H1 (cell line): ENCODE measurements around the gene SGPP2. TPM values are rescaled to one million over a fixed set of nuclear protein-coding genes. Genes with fewer than 3 reads are reported as not detected.

Experiments
- CTCF ChIA-PET: fragments of 300-600 bp; sonication (Branson Sonifier 250); formaldehyde crosslinking; loops from one replicate; lab custom pipeline; 2021; ENCODE audit not compliant: partially characterized antibody; lab: Charles Lee
- POLR2A ChIA-PET: fragments of 300-600 bp; sonication (Branson Sonifier 250); formaldehyde crosslinking; loops from one replicate; lab custom pipeline; 2021; ENCODE audit warnings: inconsistent platforms; ENCODE audit not compliant: partially characterized antibody; lab: Charles Lee
- DNase-seq, 2 experiments: peaks; one replicate each; pipeline versions ENCODE4 v3.0.0 to v3.0.0-alpha.2; 2010 to 2022; ENCODE audit warnings: low spot score in 2 of 2, low read depth in 1 of 2, mixed read lengths in 1 of 2
- FAIRE-seq: peaks from 2 replicates; lab custom pipeline; 2011; peaks lifted over from hg19 to GRCh38; lab: Jason Lieb, UNC
- H2AFZ ChIP-seq: 2 replicates; pipeline ENCODE4 v1.8.1; 2012; ENCODE audit warnings: low read length, inconsistent platforms
- H2AK5ac ChIP-seq: 2 replicates; pipeline ENCODE4 v1.6.1; 2013; ENCODE audit warnings: low read depth, low read length
- H2BK120ac ChIP-seq: replicated peaks from 2 replicates; pipeline ENCODE3; 2013; ENCODE audit warnings: low read depth, low read length, inconsistent platforms
- H2BK12ac ChIP-seq: 2 replicates; pipeline ENCODE4 v1.6.1; 2013; ENCODE audit warnings: low read depth, low read length
- H2BK15ac ChIP-seq: 2 replicates; pipeline ENCODE4 v1.6.1; 2013; ENCODE audit warnings: low read length
- H2BK20ac ChIP-seq: 2 replicates; pipeline ENCODE4 v1.6.1; 2013; ENCODE audit warnings: low read length
- H2BK5ac ChIP-seq: 2 replicates; pipeline ENCODE4 v1.6.1; 2013; ENCODE audit warnings: low read depth, low read length
- H3K14ac ChIP-seq: 2 replicates; pipeline ENCODE4 v1.6.1; 2013; ENCODE audit warnings: inconsistent platforms; ENCODE audit not compliant: insufficient read length
- H3K18ac ChIP-seq: 2 replicates; pipeline ENCODE4 v1.6.1; 2013; ENCODE audit warnings: low read length; ENCODE audit errors: extremely low read depth
- H3K23ac ChIP-seq: 2 replicates; pipeline ENCODE4 v1.6.1; 2013; ENCODE audit warnings: inconsistent platforms; ENCODE audit not compliant: insufficient read length
- H3K23me2 ChIP-seq: 2 replicates; pipeline ENCODE4 v1.6.1; 2013; ENCODE audit warnings: low read depth, low read length
- H3K27ac ChIP-seq: 2 replicates; pipeline ENCODE4 v1.6.1; 2011; ENCODE audit warnings: low read depth, low read length, inconsistent platforms
- H3K27me3 ChIP-seq, 4 experiments: replicated peaks in 1 of 4; 1 replicate in 1 of 4; 2 replicates in 3 of 4; pipeline versions ENCODE4 v1.6.1 to v1.8.1; 2011 to 2013; ENCODE audit warnings: low read length in 3 of 4, mild to moderate bottlenecking in 3 of 4, inconsistent platforms in 2 of 4, mixed read lengths in 2 of 4, moderate library complexity in 1 of 4; ENCODE audit not compliant: control insufficient read depth in 3 of 4, insufficient read depth in 3 of 4; ENCODE audit errors: extremely low read depth in 1 of 4
- H3K36me3 ChIP-seq, 4 experiments: 2 replicates each; pipeline versions ENCODE4 v1.6.1 to v1.8.1; 2011 to 2013; ENCODE audit warnings: mild to moderate bottlenecking in 4 of 4, low read length in 3 of 4, moderate library complexity in 2 of 4, control low read depth in 1 of 4, inconsistent platforms in 1 of 4; ENCODE audit not compliant: insufficient read depth in 4 of 4, control insufficient read depth in 2 of 4
- H3K4ac ChIP-seq: replicated peaks from 2 replicates; pipeline ENCODE3; 2013; ENCODE audit warnings: low read length, low read depth, mixed read lengths, inconsistent platforms; ENCODE audit not compliant: insufficient read length
- H3K4me1 ChIP-seq, 4 experiments: replicated peaks in 1 of 4; 1 replicate in 1 of 4; 2 replicates in 3 of 4; pipeline versions ENCODE4 v1.6.1 to v1.8.1; 2011 to 2013; ENCODE audit warnings: low read length in 3 of 4, inconsistent platforms in 2 of 4, mixed read lengths in 1 of 4; ENCODE audit not compliant: insufficient read depth in 4 of 4, control insufficient read depth in 3 of 4
- H3K4me2 ChIP-seq, 2 experiments: 2 replicates each; pipeline versions ENCODE4 v1.6.1 to v1.8.1; 2011 to 2013; ENCODE audit warnings: low read depth in 2 of 2, low read length in 2 of 2, control low read depth in 1 of 2, inconsistent platforms in 1 of 2, mild to moderate bottlenecking in 1 of 2; ENCODE audit not compliant: insufficient read depth in 1 of 2
- H3K4me3 ChIP-seq, 4 experiments: fragments of 200-600, 300-600 bp in 1 of 4; sonication (generic), shearing (Covaris generic), sonication (Bioruptor Twin) in 1 of 4; 2 replicates each; pipeline versions ENCODE4 v1.5.1 to v1.8.1; 2011 to 2016; ENCODE audit warnings: low read length in 4 of 4, low read depth in 3 of 4, control low read depth in 2 of 4, inconsistent platforms in 2 of 4, mild to moderate bottlenecking in 2 of 4, mixed read lengths in 1 of 4, moderate library complexity in 1 of 4; ENCODE audit not compliant: insufficient read depth in 2 of 4; ENCODE audit errors: extremely low read depth in 1 of 4
- H3K56ac ChIP-seq: replicated peaks from 2 replicates; pipeline ENCODE3; 2013; ENCODE audit warnings: low read depth, mild to moderate bottlenecking, mixed read lengths, low read length, inconsistent platforms; ENCODE audit not compliant: insufficient read length
- H3K79me1 ChIP-seq: 2 replicates; pipeline ENCODE4 v1.6.1; 2013; ENCODE audit warnings: low read depth, low read length, control low read depth
- H3K79me2 ChIP-seq, 2 experiments: 2 replicates each; pipeline versions ENCODE4 v1.6.1 to v1.8.1; 2012 to 2013; ENCODE audit warnings: low read length in 2 of 2, mild to moderate bottlenecking in 2 of 2, inconsistent platforms in 1 of 2; ENCODE audit not compliant: insufficient read depth in 2 of 2, control insufficient read depth in 1 of 2
- H3K9ac ChIP-seq, 4 experiments: replicated peaks in 1 of 4; 1 replicate in 1 of 4; 2 replicates in 3 of 4; pipeline versions ENCODE4 v1.6.1 to v1.8.1; 2011 to 2013; ENCODE audit warnings: low read depth in 3 of 4, low read length in 3 of 4, control low read depth in 2 of 4, mild to moderate bottlenecking in 2 of 4, moderate library complexity in 2 of 4, inconsistent platforms in 1 of 4; ENCODE audit errors: extremely low read depth in 1 of 4
- H3K9me3 ChIP-seq, 2 experiments: 2 replicates each; pipeline versions ENCODE4 v1.6.1 to v1.8.1; 2012 to 2013; ENCODE audit warnings: mild to moderate bottlenecking in 2 of 2, moderate library complexity in 2 of 2, control low read depth in 1 of 2, inconsistent platforms in 1 of 2, low read depth in 1 of 2, low read length in 1 of 2, mixed read lengths in 1 of 2; ENCODE audit not compliant: insufficient read depth in 2 of 2
- H4K20me1 ChIP-seq, 2 experiments: replicated peaks in 1 of 2; 2 replicates each; pipeline versions ENCODE3 to v1.8.1; 2011 to 2013; ENCODE audit warnings: inconsistent platforms in 2 of 2, low read length in 2 of 2, mild to moderate bottlenecking in 1 of 2; ENCODE audit not compliant: insufficient read depth in 2 of 2, control insufficient read depth in 1 of 2
- H4K5ac ChIP-seq: 2 replicates; pipeline ENCODE4 v1.6.1; 2013; ENCODE audit warnings: low read length, low read depth, mixed read lengths, inconsistent platforms; ENCODE audit not compliant: insufficient read length
- H4K8ac ChIP-seq: 2 replicates; pipeline ENCODE4 v1.8.0; 2013; ENCODE audit warnings: mild to moderate bottlenecking, moderate library complexity, low read length, inconsistent platforms; ENCODE audit not compliant: insufficient read depth; ENCODE audit errors: extremely low read depth
- H4K91ac ChIP-seq: replicated peaks from 2 replicates; pipeline ENCODE3; 2013; ENCODE audit warnings: low read length, mixed read lengths, inconsistent platforms; ENCODE audit not compliant: insufficient read length
- FOSL1 ChIP-seq: IDR thresholded peaks from 2 replicates; pipeline ENCODE4 v1.6.1; 2011; ENCODE audit warnings: mild to moderate bottlenecking, low read depth, low read length, moderate library complexity; ENCODE audit not compliant: insufficient read depth
- POLR2AphosphoS5 ChIP-seq: IDR thresholded peaks from 2 replicates; pipeline ENCODE4 v1.6.1; 2011; ENCODE audit warnings: low read depth, low read length
- WGBS, 2 experiments: shearing (Covaris generic) in 1 of 2; methylation state at CpG; one replicate each; pipeline versions ENCODE4 v1.1.6 to v1.1.7; 2013 to 2015; ENCODE audit warnings: low lambda C conversion rate in 2 of 2, mixed read lengths in 2 of 2, inconsistent platforms in 1 of 2, low coverage in 1 of 2, missing lambda C conversion rate in 1 of 2; ENCODE audit not compliant: insufficient replicate concordance in 2 of 2, insufficient coverage in 1 of 2, insufficient read length in 1 of 2; ENCODE audit errors: extremely low coverage in 1 of 2, missing lambda C conversion rate in 1 of 2; 5-methylcytosine and 5-hydroxymethylcytosine counted together
- polyA plus RNA-seq, 7 experiments: library from polyadenylated mRNA; depleted of rRNA in 3 of 7; stranded (reverse) in 5 of 7; unstranded in 2 of 7; fragments of >200 nt in 5 of 7; fragments of 200-250 nt in 2 of 7; gene quantifications; 1 replicate in 5 of 7; 2 replicates in 1 of 7; 4 replicates in 1 of 7; pipeline versions ENCODE4 v1.2.1 to v1.2.3, GENCODE V29; 2011 to 2013; ENCODE audit warnings: missing spikeins in 2 of 7, mixed read lengths in 2 of 7
- total RNA-seq: library from RNA; stranded (reverse); fragmentation: NEBNext Ultra II Directional; extraction: Animal tissue kit (Norgen Biotek cat#: 25700); gene quantifications from 2 replicates; pipeline ENCODE4 v1.2.1, GENCODE V29; 2021

The SGPP2 gene
- total and polyA plus RNA-seq, 2 of the 8 experiments (the other 6 are each of a cell fraction or from before 2014, with no cell fraction given): 0.29 TPM; not detected in 1

GRCh38 chr2:222563936-222564335, 139.6 kb downstream of the SGPP2 start:
- Histone ChIP-seq H3K18ac (no peak overlapping the region), H3K4me1 (no peaks in the 10 kb centered on the region), H4K20me1 (peaks cover 0 to 4% of the 10 kb centered on the region in 2 experiments), H3K9ac (no peak overlapping the region), H4K5ac (no peak overlapping the region), H4K91ac (no peak overlapping the region), H3K79me2 (no peaks in the 10 kb centered on the region), H3K4me3 (no peak overlapping the region), H3K9me3 (no peaks in the 10 kb centered on the region), H3K56ac (no peak overlapping the region), H3K14ac (no peak overlapping the region), H3K4ac (no peak overlapping the region), H3K4me2 (no peak overlapping the region), H3K36me3 (peaks cover 0 to 5% (median 3%) of the 10 kb centered on the region in 4 experiments; a peak in 3 of 8 replicates), H2BK120ac (no peak overlapping the region)
- ChIA-PET CTCF (interaction anchor here (0.7 to 3.9 kb wide), 4 partner anchors 10 to 260 kb away, joined by 3 to 18 read pairs (median 4); no protein-coding TSS in a partner anchor), POLR2A (no interaction called here)
- no peak for DNase-seq
- WGBS, 2 experiments: 95% methylated on average over 6 of the region's 6 CpGs; no CpG with 5 or more reads in 1 of the 2 experiments
- FAIRE-seq: no peak
- no peak for TF ChIP-seq FOSL1
- 0 out of 2 replicates have a peak, but pooled peaks have one; percentile 38 for TF ChIP-seq POLR2AphosphoS5
- TF ChIP-seq, all 59 proteins: peak for 1
- Histone ChIP-seq H2AK5ac (no peak overlapping the region), H3K23me2 (no peaks in the 10 kb centered on the region), H3K79me1 (no peaks in the 10 kb centered on the region), H3K27ac (no peak overlapping the region), H2BK5ac (no peak overlapping the region), H2BK12ac (no peak overlapping the region), H2BK15ac (no peak overlapping the region), H3K23ac (no peak overlapping the region), H4K8ac (no peak overlapping the region), H2BK20ac (no peak overlapping the region), H2AFZ (no peak overlapping the region), H3K27me3 (no peaks in the 10 kb centered on the region; a peak in 1 of 7 replicates)
